GM19099 (cell line): ENCODE results near the gene KDSR.
A peak's percentile ranks its signal among the peaks of the same experiment; 100 is the strongest.

Source experiments
- POLR2A ChIP-seq: IDR thresholded peaks from 3 replicates; pipeline ENCODE4 v1.6.1; 2011; ENCODE audit warnings: low read depth; ENCODE audit not compliant: insufficient read length; ENCODE audit errors: extremely low read depth

KDSR gene

DNA sequence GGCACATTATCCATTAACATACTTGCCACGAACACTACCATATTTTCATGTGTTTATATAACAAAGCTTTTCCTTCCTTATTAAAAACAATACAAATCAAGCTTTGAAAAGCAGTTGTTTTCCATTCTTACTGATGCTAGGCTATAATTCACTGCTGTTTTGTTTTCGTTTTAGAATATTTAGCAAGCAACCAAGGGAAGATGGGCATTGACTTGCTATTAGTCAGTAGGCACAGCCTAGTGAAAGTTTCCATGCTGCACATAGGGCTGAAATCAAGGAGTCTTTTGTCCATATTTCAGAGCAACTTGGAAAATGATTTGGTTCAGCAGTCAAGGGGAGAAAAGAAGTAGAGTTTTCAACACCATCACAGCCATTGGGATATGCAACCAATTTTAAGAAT lies 78.7 kb downstream of the KDSR start:
- TF ChIP-seq POLR2A, result no peak

DNA sequence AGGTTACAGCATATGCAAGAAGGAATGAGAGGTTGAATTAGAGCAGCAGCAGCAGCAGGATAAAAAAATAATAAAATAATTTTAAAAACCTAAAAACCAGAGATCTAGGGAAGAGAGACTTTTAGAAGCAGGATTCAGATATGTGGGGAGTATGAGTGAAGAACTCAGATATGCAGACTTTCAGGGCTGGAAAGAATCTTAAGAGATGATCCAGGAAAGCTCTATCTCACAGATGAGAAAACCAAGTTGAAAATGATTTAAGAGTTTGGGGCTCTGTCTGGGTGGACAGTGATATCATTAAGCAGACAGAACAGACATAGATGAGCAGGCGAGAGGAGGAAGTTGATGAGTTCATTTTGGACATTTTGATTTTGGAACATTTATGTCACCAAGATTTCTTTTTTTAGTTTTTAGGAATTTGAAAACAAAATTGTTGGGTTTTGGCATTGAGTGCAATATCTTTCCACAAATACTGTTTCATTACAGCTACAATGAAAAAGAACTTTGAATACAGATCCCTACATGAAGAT lies 79.2 kb downstream of the KDSR start:
- TF ChIP-seq POLR2A, result no peak

DNA sequence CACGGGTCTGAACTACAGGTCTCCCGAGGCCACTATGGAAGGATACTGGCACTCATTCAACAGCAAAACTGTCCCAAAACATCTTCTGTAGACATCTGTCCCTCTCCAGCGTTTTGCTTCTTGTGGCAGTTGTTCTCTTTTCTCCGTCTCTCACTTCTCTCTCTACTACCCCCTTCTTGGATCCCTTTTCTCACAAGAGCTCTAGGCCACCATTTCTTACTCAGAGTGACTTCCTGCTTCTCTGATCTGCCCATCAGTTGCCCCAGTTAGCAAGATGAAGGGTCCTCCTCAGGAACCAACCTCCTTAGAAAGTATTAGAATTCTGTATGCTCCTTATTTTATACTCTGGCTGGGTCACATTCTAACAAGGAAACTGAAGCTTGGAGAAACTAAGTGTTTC lies 80.1 kb downstream of the KDSR start:
- no peak for TF ChIP-seq POLR2A

GRCh38 chr18:63284827-63285733 lies 81.9 kb downstream of the KDSR start:
- peak; percentile 47 for TF ChIP-seq POLR2A

GRCh38 chr18:63284173-63284799 lies 82.7 kb downstream of the KDSR start:
- no peak for TF ChIP-seq POLR2A

- no peak for TF ChIP-seq POLR2A
Observed at GRCh38 chr18:63283305-63284094, 83.5 kb downstream of the KDSR start.

DNA sequence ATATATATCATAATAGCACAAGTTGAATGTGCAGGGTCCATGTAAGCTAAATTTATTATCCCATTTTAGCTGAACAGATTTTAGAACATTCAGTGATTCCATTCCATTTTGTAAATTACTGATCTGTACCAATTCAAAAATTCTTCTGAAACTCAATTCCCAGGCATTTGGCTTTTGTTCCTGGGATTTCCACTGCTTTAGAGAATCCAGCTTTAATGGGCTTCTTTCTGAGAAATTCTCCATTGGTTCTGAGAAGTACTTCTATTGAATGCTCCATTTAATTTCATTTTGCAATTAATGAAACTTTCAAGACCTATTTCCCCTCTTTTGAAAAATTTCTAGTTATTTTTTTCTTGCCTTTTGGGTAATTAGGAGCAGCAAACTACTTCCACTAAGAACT lies 84.2 kb downstream of the KDSR start:
- no peak for TF ChIP-seq POLR2A
